DND-41 (cell line): Measurements from ENCODE around the gene SPAG4.

Source experiments
- CTCF ChIP-seq: IDR thresholded peaks from 2 replicates; pipeline ENCODE4 v1.5.1; 2012; ENCODE audit warnings: borderline replicate concordance, low read length, moderate library complexity, mild to moderate bottlenecking; ENCODE audit not compliant: poor library complexity, severe bottlenecking; ENCODE audit errors: extremely low read depth
- EZH2 ChIP-seq: IDR thresholded peaks from 3 replicates; pipeline ENCODE4 v1.6.1; 2012; ENCODE audit warnings: borderline replicate concordance, low read depth, mild to moderate bottlenecking, moderate library complexity, low read length, inconsistent platforms; ENCODE audit not compliant: severe bottlenecking

DNA sequence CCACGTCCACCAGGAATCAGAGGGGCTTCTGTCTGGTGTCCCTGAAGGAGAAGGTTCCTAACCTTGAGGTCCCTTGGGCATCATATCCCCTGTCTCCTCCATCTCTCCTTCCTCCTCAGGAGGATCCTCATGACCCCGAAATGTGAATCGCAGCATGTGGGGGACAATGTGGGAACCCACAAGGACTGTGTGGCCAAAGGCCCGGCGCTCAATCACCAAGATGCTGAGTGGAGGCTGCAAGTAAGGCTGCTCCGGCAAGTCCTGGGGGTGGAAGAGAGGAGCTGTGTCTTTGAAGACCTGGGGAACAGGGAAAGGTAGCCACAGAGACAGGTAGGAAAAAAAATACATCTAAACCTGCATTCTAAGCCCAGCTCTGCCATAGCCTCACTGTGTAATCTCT is 36.4 kb upstream of the SPAG4 start:
- TF ChIP-seq CTCF (no peak), EZH2 (no peak)
